ENCODE measurements around the gene FAM228B. TPM values are rescaled to one million over a fixed set of nuclear protein-coding genes. Genes with fewer than 3 reads are reported as not detected.

The FAM228B gene
- total RNA-seq, 2 experiments from 2014 or later = 3.8 to 9.6 TPM

GRCh38 chr2:24164416-24164973, 41.2 kb downstream of the FAM228B start:
- no peak overlapping the region for H3K4me3 ChIP-seq (ENCODE audit: low read depth, low read length, poor library complexity, severe bottlenecking)
- no peak overlapping the region for H2AFZ ChIP-seq (ENCODE audit: low read length)
- ChIA-PET POLR2A (no interaction called here), CTCF (ENCODE audit: unreplicated experiment) (interaction anchor here (0.6 kb wide), 1 partner anchor 99 kb away, joined by 3 read pairs; no protein-coding TSS in a partner anchor)
- H3K4me2 ChIP-seq (ENCODE audit: low read length) = no peak overlapping the region; the same call in 1 of the 2 replicates
- H3K9me2 ChIP-seq (ENCODE audit: insufficient read depth, low read length) = no peaks in the 10 kb centered on the region
- peak; percentile 67 for DNase-seq (ENCODE audit: low spot score)
- H3K79me2 ChIP-seq (ENCODE audit: insufficient read depth, low read depth, low read length) = no peaks in the 10 kb centered on the region
- H3K27ac ChIP-seq (ENCODE audit: low read depth, low read length, poor library complexity, severe bottlenecking) = no peak overlapping the region
- BruUV-seq (replicated peaks) = no TSS peak
- TF ChIP-seq CTCF (conservative IDR thresholded peaks at IDR 0.05; ENCODE audit: low read length) (peak; percentile 99), EZH2phosphoT487 (IDR thresholded peaks at IDR 0.05; ENCODE audit: borderline replicate concordance, low read depth, low read length) (no peak)
- H3K4me1 ChIP-seq (ENCODE audit: insufficient read depth, low read length, poor library complexity, severe bottlenecking) = no peaks in the 10 kb centered on the region
- no peaks in the 10 kb centered on the region for H4K20me1 ChIP-seq (ENCODE audit: insufficient read depth, low read length)
- H3K36me3 ChIP-seq (ENCODE audit: insufficient read depth, low read length) = no peaks in the 10 kb centered on the region
- peaks cover 6% of the 10 kb centered on the region; the same call in 1 of the 2 replicates for H3K9me3 ChIP-seq (ENCODE audit: low read length)
- intact Hi-C loops (cut with micrococcal nuclease; ENCODE audit: unreplicated experiment) = loop anchor here (1.0 to 5.0 kb wide), 5 partner anchors 143 to 340 kb away; partner anchors contain the start of gene ATAD2B

GRCh38 chr2:24169023-24169422, 45.8 kb downstream of the FAM228B start:
- H3K4me1 ChIP-seq (ENCODE audit: insufficient read depth, low read length, poor library complexity, severe bottlenecking) = no peaks in the 10 kb centered on the region
- no peak overlapping the region for H3K27ac ChIP-seq (ENCODE audit: low read depth, low read length, poor library complexity, severe bottlenecking)
- no peaks in the 10 kb centered on the region for H3K36me3 ChIP-seq (ENCODE audit: insufficient read depth, low read length)
- ChIA-PET POLR2A (interaction anchor here (0.7 kb wide), 1 partner anchor 310 kb away, joined by 3 read pairs; no protein-coding TSS in a partner anchor), CTCF (ENCODE audit: unreplicated experiment) (no interaction called here)
- H3K9me2 ChIP-seq (ENCODE audit: insufficient read depth, low read length) = no peaks in the 10 kb centered on the region
- H3K4me3 ChIP-seq (ENCODE audit: low read depth, low read length, poor library complexity, severe bottlenecking) = no peak overlapping the region
- H3K9me3 ChIP-seq (ENCODE audit: low read length) = no peaks in the 10 kb centered on the region
- no peak for DNase-seq (ENCODE audit: low spot score)
- BruUV-seq (replicated peaks) = no TSS peak
- no peak for TF ChIP-seq CTCF (conservative IDR thresholded peaks at IDR 0.05; ENCODE audit: low read length)
- TF ChIP-seq EZH2phosphoT487 (IDR thresholded peaks at IDR 0.05; ENCODE audit: borderline replicate concordance, low read depth, low read length) = no peak
- intact Hi-C loops (cut with micrococcal nuclease; ENCODE audit: unreplicated experiment) = no loop called here
- no peaks in the 10 kb centered on the region for H4K20me1 ChIP-seq (ENCODE audit: insufficient read depth, low read length)
- no peaks in the 10 kb centered on the region for H3K79me2 ChIP-seq (ENCODE audit: insufficient read depth, low read depth, low read length)
- no peak overlapping the region for H3K4me2 ChIP-seq (ENCODE audit: low read length)
- H2AFZ ChIP-seq (ENCODE audit: low read length) = no peak overlapping the region

GRCh38 chr2:24174851-24175277, 51.6 kb downstream of the FAM228B start, which contains the start of gene FAM228A:
Gene FAM228A, plus strand, starts transcription at chr2:24175053. Its CDS starts 428 bp downstream, at chr2:24175481.
- intact Hi-C loops (cut with micrococcal nuclease; ENCODE audit: unreplicated experiment) = no loop called here
- H3K79me2 ChIP-seq (ENCODE audit: insufficient read depth, low read depth, low read length) = no peaks in the 10 kb centered on the region
- H3K27ac ChIP-seq (ENCODE audit: low read depth, low read length, poor library complexity, severe bottlenecking) = no peak within 1 kb of the TSS
- no peaks in the 10 kb centered on the region for H3K4me1 ChIP-seq (ENCODE audit: insufficient read depth, low read length, poor library complexity, severe bottlenecking)
- ChIA-PET POLR2A (no interaction called here), CTCF (ENCODE audit: unreplicated experiment) (no interaction called here)
- H3K9me3 ChIP-seq (ENCODE audit: low read length) = no peaks in the 10 kb centered on the region
- H3K36me3 ChIP-seq (ENCODE audit: insufficient read depth, low read length) = no peaks in the 10 kb centered on the region
- BruUV-seq (replicated peaks) = no TSS peak
- DNase-seq (ENCODE audit: low spot score) = no peak
- no peak within 1 kb of the TSS for H3K4me3 ChIP-seq (ENCODE audit: low read depth, low read length, poor library complexity, severe bottlenecking)
- no peak within 1 kb of the TSS for H3K4me2 ChIP-seq (ENCODE audit: low read length)
- H2AFZ ChIP-seq (ENCODE audit: low read length) = no peak within 1 kb of the TSS
- H3K9me2 ChIP-seq (ENCODE audit: insufficient read depth, low read length) = no peaks in the 10 kb centered on the region
- no peak for TF ChIP-seq CTCF (conservative IDR thresholded peaks at IDR 0.05; ENCODE audit: low read length)
- no peak for TF ChIP-seq EZH2phosphoT487 (IDR thresholded peaks at IDR 0.05; ENCODE audit: borderline replicate concordance, low read depth, low read length)
- H4K20me1 ChIP-seq (ENCODE audit: insufficient read depth, low read length) = no peaks in the 10 kb centered on the region

Data from OCI-LY7 (cell line).